Activated T-cell treated with anti-CD3 and anti-CD28 coated beads for 1 hour (primary cell): ENCODE data around the gene RADIL.

ENCODE experiments used
- DNase-seq: peaks from one replicate; pipeline ENCODE4 v3.0.0-alpha.2; 2020; ENCODE audit warnings: low read depth

Gene RADIL

GRCh38 chr7:4775250-4775847, 108.2 kb downstream of the RADIL start, which contains the start of gene AP5Z1:
AP5Z1 (plus strand) TSS chr7:4775623; CDS start chr7:4775716, 93 bp downstream.
- DNase-seq = peak; percentile 91

GRCh38 chr7:4774658-4775249, 108.8 kb downstream of the RADIL start:
- no peak for DNase-seq

- no peak for DNase-seq
These were observed 109.5 kb downstream of the RADIL start for GRCh38 chr7:4774007-4774406.

- DNase-seq = no peak
These were observed 111.2 kb downstream of the RADIL start for GRCh38 chr7:4772306-4772705.

GRCh38 chr7:4771737-4772136, 111.8 kb downstream of the RADIL start:
- DNase-seq = no peak

- DNase-seq = no peak
These were observed 112.6 kb downstream of the RADIL start for GRCh38 chr7:4770886-4771285.

- no peak for DNase-seq
These were observed 113.8 kb downstream of the RADIL start for GRCh38 chr7:4769761-4770160.

GRCh38 chr7:4768597-4769569, 114.6 kb downstream of the RADIL start:
- no peak for DNase-seq

GRCh38 chr7:4766666-4767519, 116.6 kb downstream of the RADIL start:
- DNase-seq = no peak

- DNase-seq = no peak
These were observed 117.6 kb downstream of the RADIL start for GRCh38 chr7:4765776-4766490.

GRCh38 chr7:4764402-4765007, 119.0 kb downstream of the RADIL start:
- no peak for DNase-seq

GRCh38 chr7:4763794-4764185, 119.7 kb downstream of the RADIL start:
- DNase-seq = no peak

GRCh38 chr7:4763091-4763793, 120.3 kb downstream of the RADIL start:
- DNase-seq = no peak

- no peak for DNase-seq
These were observed 121.1 kb downstream of the RADIL start for GRCh38 chr7:4762121-4763055.

GRCh38 chr7:4760952-4761351, 122.6 kb downstream of the RADIL start:
- DNase-seq = no peak

GRCh38 chr7:4759211-4759610, 124.3 kb downstream of the RADIL start:
- no peak for DNase-seq

GRCh38 chr7:4758791-4759190, 124.7 kb downstream of the RADIL start:
- no peak for DNase-seq

GRCh38 chr7:4758111-4758510, 125.4 kb downstream of the RADIL start:
- no peak for DNase-seq

GRCh38 chr7:4755045-4755444, 128.5 kb downstream of the RADIL start:
- no peak for DNase-seq
